Fibroblast of lung (primary cell): ENCODE results near the gene SPACA7. TPM values are rescaled to one million over a fixed set of nuclear protein-coding genes. Genes with fewer than 3 reads are reported as not detected.

Experiments
- DNase-seq, 2 donors: peaks; one replicate each; pipeline versions ENCODE4 v3.0.0 to v3.0.0-alpha.2; 2010; ENCODE audit warnings: low read depth in 2 of 2
- H2AFZ ChIP-seq: 2 replicates; pipeline ENCODE4 v1.5.1; 2012; ENCODE audit warnings: low read length, control low read depth, inconsistent platforms
- H3K27ac ChIP-seq: 2 replicates; pipeline ENCODE4 v1.5.1; 2011; ENCODE audit warnings: low read length, control low read depth; ENCODE audit not compliant: insufficient read depth
- H3K27me3 ChIP-seq: 2 replicates; pipeline ENCODE4 v1.5.1; 2011; ENCODE audit warnings: mild to moderate bottlenecking, low read length; ENCODE audit not compliant: control insufficient read depth, insufficient read depth
- H3K36me3 ChIP-seq: 2 replicates; pipeline ENCODE4 v1.5.1; 2011; ENCODE audit warnings: low read length; ENCODE audit not compliant: control insufficient read depth, insufficient read depth
- H3K4me1 ChIP-seq: 2 replicates; pipeline ENCODE4 v1.5.1; 2011; ENCODE audit warnings: low read length; ENCODE audit not compliant: control insufficient read depth, insufficient read depth; ENCODE audit errors: extremely low read depth
- H3K4me2 ChIP-seq: 2 replicates; pipeline ENCODE4 v1.5.1; 2011; ENCODE audit warnings: low read length, control low read depth; ENCODE audit not compliant: insufficient read depth; ENCODE audit errors: extremely low read depth
- H3K4me3 ChIP-seq, 4 experiments: fragments of 200-600 bp in 1 of 4; sonication (generic) in 1 of 4; replicated peaks in 1 of 4; 2 replicates each; pipeline ENCODE4 v1.5.1; 2011 to 2016; ENCODE audit warnings: low read length in 4 of 4, low read depth in 3 of 4, mild to moderate bottlenecking in 3 of 4, control low read depth in 2 of 4, inconsistent platforms in 1 of 4, mixed read lengths in 1 of 4; ENCODE audit not compliant: insufficient read depth in 1 of 4; ENCODE audit errors: control extremely low read depth in 1 of 4
- H3K79me2 ChIP-seq: 2 replicates; pipeline ENCODE4 v1.5.1; 2012; ENCODE audit warnings: mild to moderate bottlenecking, low read length, inconsistent platforms; ENCODE audit not compliant: control insufficient read depth, insufficient read depth
- H3K9ac ChIP-seq: 2 replicates; pipeline ENCODE4 v1.5.1; 2011; ENCODE audit warnings: mild to moderate bottlenecking, low read length, control low read depth; ENCODE audit not compliant: insufficient read depth
- H3K9me3 ChIP-seq: 2 replicates; pipeline ENCODE4 v1.5.1; 2012; ENCODE audit warnings: low read depth, low read length; ENCODE audit not compliant: control insufficient read depth, insufficient read depth
- H4K20me1 ChIP-seq: 2 replicates; pipeline ENCODE4 v1.5.1; 2011; ENCODE audit warnings: low read length; ENCODE audit not compliant: control insufficient read depth, insufficient read depth; ENCODE audit errors: extremely low read depth
- CTCF ChIP-seq, 2 donors: IDR thresholded peaks in 1 of 2; conservative IDR thresholded peaks in 1 of 2; 1 replicate in 1 of 2; 2 replicates in 1 of 2; pipeline ENCODE4 v1.5.1; 2011 to 2012; ENCODE audit warnings: low read length in 2 of 2, control low read depth in 1 of 2, inconsistent platforms in 1 of 2, low read depth in 1 of 2, mild to moderate bottlenecking in 1 of 2
- EZH2 ChIP-seq: IDR thresholded peaks from 2 replicates; pipeline ENCODE4 v1.5.1; 2012; ENCODE audit warnings: low read length, control low read depth, mild to moderate bottlenecking; ENCODE audit errors: missing control alignments
- polyA plus RNA-seq, 2 donors: library from polyadenylated mRNA; depleted of rRNA in 1 of 2; stranded (reverse) in 1 of 2; unstranded in 1 of 2; fragments of >200 nt; gene quantifications; 2 replicates each; pipeline ENCODE4 v1.2.1, GENCODE V29; 2011 to 2012; ENCODE audit warnings: missing spikeins in 1 of 2
- total RNA-seq: library from RNA; depleted of rRNA; stranded (reverse); fragments of >200 nt; gene quantifications from 2 replicates; pipeline ENCODE4 v1.2.1, GENCODE V29; 2014

SPACA7 gene
- total and polyA plus RNA-seq, 2 donors (not counting 1 experiment from before 2014, with no cell fraction given) = not detected

GRCh38 chr13:112368883-112369282 is 7.3 kb upstream of the SPACA7 start:
- no peaks in the 10 kb centered on the region for H3K79me2 ChIP-seq
- no peak for DNase-seq
- H3K4me1 ChIP-seq = no peaks in the 10 kb centered on the region
- H3K4me3 ChIP-seq = no peak overlapping the region
- no peaks in the 10 kb centered on the region for H4K20me1 ChIP-seq
- H3K36me3 ChIP-seq = no peaks in the 10 kb centered on the region
- H3K4me2 ChIP-seq = no peak overlapping the region
- no peak overlapping the region for H3K9ac ChIP-seq
- TF ChIP-seq CTCF (conservative IDR thresholded peaks at IDR 0.05 in 1 of 2, IDR thresholded peaks at IDR 0.05 in 1 of 2; ENCODE audit: low read depth in 1 of 2, low read length in 2 of 2) = no peak
- TF ChIP-seq EZH2 = no peak
- H3K9me3 ChIP-seq = no peaks in the 10 kb centered on the region
- H3K27me3 ChIP-seq = no peaks in the 10 kb centered on the region
- H3K27ac ChIP-seq = no peak overlapping the region
- H2AFZ ChIP-seq = no peak overlapping the region

DNA sequence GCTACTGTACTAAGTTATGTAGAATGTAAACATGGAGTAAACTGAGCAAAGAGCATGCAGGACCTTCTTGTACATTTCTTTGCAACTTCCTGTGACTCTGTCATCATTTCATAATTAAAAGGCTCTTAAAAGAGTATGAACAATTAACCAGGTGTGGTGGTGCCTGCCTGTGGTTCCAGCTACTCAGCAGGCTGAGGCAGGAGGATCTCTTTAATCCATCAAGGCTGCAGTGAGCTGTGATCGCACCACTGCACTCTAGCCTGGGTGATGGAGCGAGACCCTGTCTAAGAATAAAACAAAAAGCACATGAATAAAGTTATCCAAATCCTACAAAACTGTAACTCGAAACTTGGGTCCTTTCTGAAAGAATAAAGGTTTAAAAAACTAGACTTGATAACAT is 5.8 kb upstream of the SPACA7 start:
- no peak for TF ChIP-seq EZH2
- no peak for TF ChIP-seq CTCF (conservative IDR thresholded peaks at IDR 0.05 in 1 of 2, IDR thresholded peaks at IDR 0.05 in 1 of 2; ENCODE audit: low read depth in 1 of 2, low read length in 2 of 2)
- Histone ChIP-seq H3K4me3 (no peak overlapping the region), H3K4me1 (no peaks in the 10 kb centered on the region), H3K27ac (no peak overlapping the region), H3K27me3 (no peaks in the 10 kb centered on the region), H3K4me2 (no peak overlapping the region), H4K20me1 (no peaks in the 10 kb centered on the region), H2AFZ (no peak overlapping the region), H3K36me3 (no peaks in the 10 kb centered on the region), H3K79me2 (no peaks in the 10 kb centered on the region), H3K9ac (no peak overlapping the region), H3K9me3 (no peaks in the 10 kb centered on the region)
- DNase-seq = no peak

DNA sequence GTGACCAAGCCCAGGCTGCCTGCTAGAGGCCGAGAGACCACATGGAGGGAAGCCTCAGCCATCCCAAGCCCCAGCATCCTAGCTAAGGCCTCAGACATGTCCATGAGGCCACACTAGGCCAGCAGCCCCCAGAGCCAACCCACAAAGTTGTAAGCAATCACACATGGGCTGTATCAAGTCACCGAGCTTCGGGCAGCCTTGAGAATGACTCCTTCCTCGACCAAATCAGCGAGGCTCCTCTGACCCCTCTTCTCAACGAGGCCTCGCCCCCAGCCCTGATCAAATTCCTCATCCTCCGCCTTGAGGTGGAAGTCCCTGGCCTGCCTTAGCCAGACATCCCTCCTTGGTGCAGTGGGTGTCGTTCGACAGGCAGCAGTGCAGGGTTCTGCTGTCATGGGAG is 1.9 kb upstream of the SPACA7 start:
- no peak for DNase-seq
- Histone ChIP-seq H2AFZ (no peak overlapping the region), H3K4me2 (no peak overlapping the region), H3K9me3 (no peaks in the 10 kb centered on the region), H3K4me3 (no peak overlapping the region), H3K27ac (no peak overlapping the region), H3K9ac (no peak overlapping the region), H3K27me3 (no peaks in the 10 kb centered on the region), H4K20me1 (no peaks in the 10 kb centered on the region), H3K36me3 (no peaks in the 10 kb centered on the region), H3K4me1 (no peaks in the 10 kb centered on the region), H3K79me2 (no peaks in the 10 kb centered on the region)
- no peak for TF ChIP-seq CTCF (conservative IDR thresholded peaks at IDR 0.05 in 1 of 2, IDR thresholded peaks at IDR 0.05 in 1 of 2; ENCODE audit: low read depth in 1 of 2, low read length in 2 of 2)
- TF ChIP-seq EZH2 = no peak
